Uterus (tissue), 2 donors: ENCODE measurements around the gene ACTN3.

Experiments
- CTCF ChIP-seq, 4 experiments: fragments of 200-600 bp in 2 of 4; fragments of 450-650 bp in 2 of 4; sonication (generic) in 2 of 4; IDR thresholded peaks; one replicate each; pipeline ENCODE4 v1.5.1; 2016 to 2019; ENCODE audit warnings: antibody characterized with exemption in 4 of 4, mild to moderate bottlenecking in 2 of 4, moderate library complexity in 1 of 4
- POLR2A ChIP-seq, 2 donors: fragments of 450-650 bp; IDR thresholded peaks; one replicate each; pipeline ENCODE4 v1.6.1; 2016; ENCODE audit warnings: antibody characterized with exemption in 2 of 2, mild to moderate bottlenecking in 1 of 2, moderate library complexity in 1 of 2

DNA sequence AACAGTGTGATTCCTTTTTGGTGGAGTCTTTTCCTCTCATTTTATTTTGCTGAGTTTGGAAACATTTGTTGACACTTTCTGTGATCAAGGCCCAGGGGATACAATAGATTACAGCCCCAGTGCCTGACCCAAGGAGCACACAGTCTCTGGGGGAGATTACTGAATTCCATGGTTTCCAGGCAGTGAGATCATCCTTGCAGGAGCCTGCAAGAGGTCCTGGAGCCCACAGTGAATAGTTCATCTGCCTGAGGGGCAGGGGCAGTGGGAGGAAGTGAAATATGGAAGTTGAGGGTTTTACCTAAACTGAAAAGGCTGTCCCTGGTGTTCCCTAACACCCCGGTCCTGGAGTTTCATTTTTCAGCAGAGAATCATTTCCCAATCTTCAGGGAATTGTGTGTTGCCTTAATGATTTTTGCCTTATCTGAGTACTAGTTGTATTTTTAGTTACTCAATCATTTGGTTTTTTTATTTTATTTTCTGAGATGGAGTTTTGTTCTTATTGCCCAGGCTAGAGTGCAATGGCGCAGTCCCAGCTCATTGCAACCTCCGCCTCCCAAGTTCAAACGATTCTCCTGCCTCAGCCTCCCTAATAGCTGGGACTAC lies 54.0 kb downstream of the ACTN3 start:
- TF ChIP-seq CTCF (IDR thresholded peaks at IDR 0.05) = no peak
- no peak for TF ChIP-seq POLR2A (IDR thresholded peaks at IDR 0.05)
